Heart right ventricle (tissue), 16 donors: ENCODE data around the gene TP53TG5. TPM values are rescaled to one million over a fixed set of nuclear protein-coding genes. Genes with fewer than 3 reads are reported as not detected.

ENCODE experiments used
- ATAC-seq, 8 donors: fragments of 200-7000 bp; cut with Tn5 transposase; one replicate each; pipeline ENCODE4 v1.9.1; 2020; ENCODE audit warnings: mild to moderate bottlenecking in 8 of 8, moderate library complexity in 8 of 8, moderate number of reproducible peaks in 1 of 8
- DNase-seq, 2 donors: peaks; one replicate each; pipeline ENCODE4 v3.0.0-alpha.2; 2020
- H3K27ac ChIP-seq, 10 donors: fragments of 200-600 bp; sonication (generic) in 2 of 10; one replicate each; pipeline versions ENCODE4 v1.5.0 to v1.8.0; 2020 to 2022; ENCODE audit warnings: mild to moderate bottlenecking in 3 of 10
- H3K27me3 ChIP-seq, 7 donors: fragments of 200-600 bp; one replicate each; pipeline ENCODE4 v1.8.0; 2021 to 2022; ENCODE audit warnings: mild to moderate bottlenecking in 2 of 7
- H3K36me3 ChIP-seq, 9 donors: fragments of 200-600 bp; sonication (generic) in 1 of 9; one replicate each; pipeline versions ENCODE4 v1.5.0 to v1.8.0; 2020 to 2022; ENCODE audit warnings: mild to moderate bottlenecking in 2 of 9
- H3K4me1 ChIP-seq, 9 donors: fragments of 200-600 bp; sonication (generic) in 1 of 9; one replicate each; pipeline versions ENCODE4 v1.5.0 to v1.8.0; 2020 to 2022; ENCODE audit warnings: mild to moderate bottlenecking in 4 of 9
- H3K4me3 ChIP-seq, 10 donors: fragments of 200-600 bp; sonication (generic) in 2 of 10; one replicate each; pipeline versions ENCODE4 v1.5.0 to v1.8.0; 2020 to 2022; ENCODE audit warnings: mild to moderate bottlenecking in 7 of 10, moderate library complexity in 2 of 10
- H3K9me3 ChIP-seq, 11 donors: fragments of 200-600 bp in 10 of 11; sonication (generic) in 2 of 11; one replicate each; pipeline versions ENCODE4 v1.5.0 to v1.8.0; 2013 to 2022; ENCODE audit warnings: mild to moderate bottlenecking in 2 of 11, control low read depth in 1 of 11, moderate library complexity in 1 of 11
- CTCF ChIP-seq, 9 donors: fragments of 200-600 bp; sonication (generic) in 2 of 9; IDR thresholded peaks; one replicate each; pipeline versions ENCODE4 v1.5.0 to v1.8.0; 2021 to 2022; ENCODE audit warnings: antibody characterized with exemption in 9 of 9, mild to moderate bottlenecking in 5 of 9, moderate library complexity in 1 of 9
- WGBS, 2 donors: extraction: QIAGEN DNeasy Blood & Tissue Kit; methylation state at CpG; one replicate each; pipeline ENCODE4 v1.1.7; 2013; ENCODE audit warnings: inconsistent platforms in 1 of 2; 5-methylcytosine and 5-hydroxymethylcytosine counted together
- intact Hi-C, 10 donors: fragments of 100-400 bp; cut with DNase I; formaldehyde crosslinking; loops; one replicate each; pipeline versions ENCODE4 v1.11.1 to v1.14.2; 2022
- polyA plus RNA-seq, 2 donors: library from polyadenylated mRNA; stranded (reverse); fragments of 200-250 nt; gene quantifications; one replicate each; pipeline ENCODE4 v1.2.3, GENCODE V29; 2013
- total RNA-seq, 10 donors: library from RNA; stranded (reverse); fragmentation: NEBNext Ultra II Directional in 3 of 10; extraction: Animal tissue kit (Norgen Biotek cat#: 25700) in 3 of 10; gene quantifications; one replicate each; pipeline versions ENCODE4 v1.2.1 to v1.2.4, GENCODE V29; 2021 to 2023
- donor health status: Arrhythmogenic right ventricular cardiomyopathy.
- donor health status: ischemic (EF 13 %, LVEDD 7.1; RV severe dilation, severe dysfunction).
- donor health status: healthy with polysubstance abuse.
- donor health status: DM: no; HTN: yes; CAD: no.
- donor health status: DM: no; HTN: no; CAD: no.
- donor health status: ischemic (EF 25% LVEDD 6.9; RV normal size, moderate dysfunction).
- donor health status: ischemic (EF 25% LVEDD 5.7; RV mildly dilated, moderate dysfunction).
- donor health status: healthy.
- donor health status: DM: yes; HTN: yes; CAD: no.
- donor health status: Ischemic cardiomyopathy.
- donor health status: ischemic (EF 35%, LVEDD 5.7; RV mildly dilated, moderate dysfunction).
- donor health status: nonischemic (EF 11% LVEDD 7.7; RV severe dilation, severe dysfunction).
- donor health status: DM: yes; HTN: yes; CAD: no.
- donor health status: PGD.
- donor health status: ischemic (EF 29% LVEDD 5.4; RV normal size, mild dysfunction).
- donor health status: nonischemic (EF 23%, LVEDD 6.1; RV moderate dilation, normal function).

The TP53TG5 gene
- total and polyA plus RNA-seq, 12 donors = 0.43 to 2.4 (median 1.2) TPM

DNA sequence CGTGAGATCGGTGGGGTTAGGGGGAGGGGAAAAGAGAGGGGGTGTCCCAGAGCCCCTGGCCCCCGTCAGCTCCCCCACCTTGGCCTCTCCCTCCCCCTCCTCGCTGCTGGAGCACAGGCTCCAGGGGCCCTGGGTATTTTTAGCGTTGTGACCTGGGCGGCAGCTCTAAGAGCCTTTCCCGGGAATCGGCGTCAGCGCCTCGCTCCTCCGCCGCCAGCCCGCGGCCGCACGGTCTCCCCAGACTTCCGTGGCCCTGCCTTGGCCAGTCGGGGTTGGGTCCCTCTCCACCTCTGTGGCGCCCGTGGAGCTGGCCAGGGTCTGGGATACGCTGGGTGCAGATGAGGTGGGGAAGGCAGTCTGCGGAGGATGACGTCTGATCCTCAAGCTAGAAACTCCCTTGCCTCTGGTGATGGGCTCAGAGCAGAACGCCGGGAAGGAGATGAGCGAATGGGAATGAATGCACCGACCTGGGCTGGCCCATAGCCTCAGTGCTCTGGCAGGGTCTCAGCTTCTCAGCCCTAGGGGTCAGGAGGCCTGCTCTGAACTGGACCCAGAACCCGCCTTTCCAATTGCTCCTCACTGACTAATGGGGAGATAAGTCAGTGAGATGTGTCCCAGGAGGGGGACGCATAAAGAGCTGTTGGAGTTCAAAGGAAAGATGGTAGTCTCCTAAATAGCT, 29.1 kb upstream of the TP53TG5 start:
- Histone ChIP-seq H3K4me3 (peak overlapping the region; percentile 41 to 97 (median 88)), H3K27me3 (peaks cover 0 to 23% (median 0%) of the 10 kb centered on the region in 7 donors), H3K36me3 (peaks cover 0 to 41% (median 24%) of the 10 kb centered on the region in 9 donors), H3K9me3 (no peaks in the 10 kb centered on the region), H3K4me1 (peaks cover 0 to 51% (median 39%) of the 10 kb centered on the region in 9 donors), H3K27ac (peak overlapping the region; percentile 94 to 100 (median 98))
- 4 to 8% methylated on average over 28 to 30 of the region's 30 CpGs for WGBS, 2 donors
- DNase-seq = peak; percentile 70 to 76
- peak; percentile 57 to 77 (median 71) for ATAC-seq
- intact Hi-C loops = loop anchor here in 5 of 10 donors (2.0 to 5.0 kb wide), 4 partner anchors 32 to 50 kb away; partner anchors contain the start of gene SYS1 (in 1 of the 5)
- no peak for TF ChIP-seq CTCF (IDR thresholded peaks at IDR 0.05)

- H3K36me3 ChIP-seq = peaks cover 0 to 34% (median 21%) of the 10 kb centered on the region in 9 donors
- H3K4me1 ChIP-seq = peaks cover 0 to 47% (median 39%) of the 10 kb centered on the region in 9 donors
- peak in 4 of 9 donors; percentile 9 to 45 (median 28) for TF ChIP-seq CTCF (IDR thresholded peaks at IDR 0.05)
- peaks cover 0 to 23% (median 0%) of the 10 kb centered on the region in 7 donors for H3K27me3 ChIP-seq
- ATAC-seq (peak; percentile 56 to 84 (median 71)), DNase-seq (peak; percentile 83 to 91)
- H3K9me3 ChIP-seq = peaks cover 0 to 6% (median 0%) of the 10 kb centered on the region in 11 donors
- 0% methylated on average over 56 to 87 of the region's 87 CpGs for WGBS, 2 donors
- H3K4me3 ChIP-seq = peak overlapping the region; percentile 41 to 97 (median 88)
- H3K27ac ChIP-seq = peak overlapping the region; percentile 94 to 100 (median 98)
- intact Hi-C loops = loop anchor here in 5 of 10 donors (2.0 to 5.0 kb wide), 4 partner anchors 32 to 49 kb away; partner anchors contain the start of gene SYS1 (in 1 of the 5)
Observed at GRCh38 chr20:45406260-45407066, 28.3 kb upstream of the TP53TG5 start.

DNA sequence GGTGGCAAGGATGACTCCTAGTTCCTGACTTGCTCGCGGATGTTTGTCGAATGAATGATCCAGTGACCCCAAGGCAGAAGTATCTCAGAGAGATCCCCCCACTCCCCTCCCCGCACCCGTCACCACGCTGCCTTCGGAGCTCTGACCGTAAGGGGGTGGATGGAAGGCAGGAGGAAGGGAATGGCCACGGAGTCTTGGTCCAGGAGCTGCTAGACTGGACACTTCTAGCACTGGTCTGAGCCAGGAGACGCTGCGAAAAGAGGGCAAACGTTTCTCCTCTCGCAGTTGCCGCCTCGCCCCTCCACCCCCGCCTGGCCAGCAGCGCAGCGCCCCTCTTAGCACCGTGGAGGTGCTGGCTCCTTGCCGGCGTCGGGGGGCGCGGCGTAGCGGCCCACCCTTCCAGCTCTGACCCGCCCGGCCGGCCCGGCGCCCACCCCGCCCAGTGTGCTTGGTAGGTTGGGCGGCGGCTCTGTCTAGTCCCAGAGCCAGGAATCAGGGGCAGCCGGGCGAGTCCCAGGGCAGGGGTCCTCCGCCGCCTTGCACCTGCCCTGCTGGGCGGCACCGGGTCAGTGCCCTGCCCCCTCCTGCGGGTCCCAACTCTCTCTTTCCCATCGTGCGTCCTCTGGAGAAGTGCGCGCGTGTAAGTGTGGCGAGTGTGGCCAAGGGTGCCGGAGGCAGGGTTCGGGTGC, 27.6 kb upstream of the TP53TG5 start:
- Histone ChIP-seq H3K27me3 (peaks cover 0 to 23% (median 0%) of the 10 kb centered on the region in 7 donors), H3K4me3 (peak overlapping the region; percentile 41 to 97 (median 88)), H3K4me1 (peaks cover 0 to 42% (median 33%) of the 10 kb centered on the region in 9 donors), H3K36me3 (peaks cover 0 to 27% (median 15%) of the 10 kb centered on the region in 9 donors), H3K9me3 (peaks cover 0 to 13% (median 3%) of the 10 kb centered on the region in 11 donors), H3K27ac (peak overlapping the region; percentile 94 to 100 (median 98))
- no peak for TF ChIP-seq CTCF (IDR thresholded peaks at IDR 0.05)
- DNase-seq (peak; percentile 34 to 71), ATAC-seq (peak; percentile 7 to 29 (median 22))
- WGBS, 2 donors = 3 to 4% methylated on average over 49 of the region's 49 CpGs
- intact Hi-C loops = loop anchor here in 5 of 10 donors (2.0 to 5.0 kb wide), 4 partner anchors 31 to 48 kb away; partner anchors contain the start of gene SYS1 (in 1 of the 5)
